Measurements from ENCODE around the gene MYO7B. TPM values are rescaled to one million over a fixed set of nuclear protein-coding genes. Genes with fewer than 3 reads are reported as not detected.

Gene MYO7B
- polyA plus RNA-seq, 1 donor from 2014 or later, result 1.1 TPM

- Mint-ChIP-seq H3K36me3 (peaks cover 5% of the 10 kb centered on the region), H3K27me3 (no peaks in the 10 kb centered on the region), H3K9me3 (no peaks in the 10 kb centered on the region), H3K4me3 (no peak overlapping the region), H3K27ac (no peak overlapping the region), H3K4me1 (peaks cover 6 to 16% (median 11%) of the 10 kb centered on the region in 3 donors)
These were observed 54.4 kb downstream of the MYO7B start for GRCh38 chr2:127589841-127590240.

- peaks cover 5% of the 10 kb centered on the region for H3K36me3 Mint-ChIP-seq
- peaks cover 0 to 3% (median 0%) of the 10 kb centered on the region in 3 donors for H3K9me3 Mint-ChIP-seq
- no peak overlapping the region for H3K27ac Mint-ChIP-seq
- no peak overlapping the region for H3K4me3 Mint-ChIP-seq
- peaks cover 9 to 24% (median 16%) of the 10 kb centered on the region in 3 donors for H3K4me1 Mint-ChIP-seq
- no peaks in the 10 kb centered on the region for H3K27me3 Mint-ChIP-seq
These were observed 55.1 kb downstream of the MYO7B start for GRCh38 chr2:127590386-127591190.

GRCh38 chr2:127591221-127591923 lies 55.9 kb downstream of the MYO7B start:
- Mint-ChIP-seq H3K27me3 (no peaks in the 10 kb centered on the region), H3K27ac (no peak overlapping the region), H3K4me1 (peaks cover 9 to 22% (median 15%) of the 10 kb centered on the region in 3 donors), H3K9me3 (peaks cover 0 to 6% (median 0%) of the 10 kb centered on the region in 3 donors), H3K4me3 (peak overlapping the region in 1 of 4 donors; percentile 23), H3K36me3 (no peaks in the 10 kb centered on the region)

- peaks cover 9 to 22% (median 15%) of the 10 kb centered on the region in 3 donors for H3K4me1 Mint-ChIP-seq
- H3K9me3 Mint-ChIP-seq, result peaks cover 0 to 6% (median 0%) of the 10 kb centered on the region in 3 donors
- no peaks in the 10 kb centered on the region for H3K27me3 Mint-ChIP-seq
- H3K36me3 Mint-ChIP-seq, result no peaks in the 10 kb centered on the region
- H3K4me3 Mint-ChIP-seq, result no peak overlapping the region
- H3K27ac Mint-ChIP-seq, result no peak overlapping the region
These were observed 57.3 kb downstream of the MYO7B start for GRCh38 chr2:127592761-127593227.

GRCh38 chr2:127593228-127594115 lies 58.0 kb downstream of the MYO7B start:
- H3K27ac Mint-ChIP-seq, result no peak overlapping the region
- no peaks in the 10 kb centered on the region for H3K36me3 Mint-ChIP-seq
- H3K9me3 Mint-ChIP-seq, result peaks cover 0 to 6% (median 0%) of the 10 kb centered on the region in 3 donors
- peaks cover 9 to 22% (median 16%) of the 10 kb centered on the region in 3 donors for H3K4me1 Mint-ChIP-seq
- no peaks in the 10 kb centered on the region for H3K27me3 Mint-ChIP-seq
- H3K4me3 Mint-ChIP-seq, result no peak overlapping the region

GRCh38 chr2:127594116-127594591 lies 58.7 kb downstream of the MYO7B start:
- Mint-ChIP-seq H3K36me3 (no peaks in the 10 kb centered on the region), H3K4me1 (peaks cover 9 to 22% (median 16%) of the 10 kb centered on the region in 3 donors), H3K9me3 (peaks cover 0 to 6% (median 0%) of the 10 kb centered on the region in 3 donors), H3K27ac (no peak overlapping the region), H3K4me3 (peak overlapping the region in 1 of 4 donors; percentile 38), H3K27me3 (no peaks in the 10 kb centered on the region)

DNA sequence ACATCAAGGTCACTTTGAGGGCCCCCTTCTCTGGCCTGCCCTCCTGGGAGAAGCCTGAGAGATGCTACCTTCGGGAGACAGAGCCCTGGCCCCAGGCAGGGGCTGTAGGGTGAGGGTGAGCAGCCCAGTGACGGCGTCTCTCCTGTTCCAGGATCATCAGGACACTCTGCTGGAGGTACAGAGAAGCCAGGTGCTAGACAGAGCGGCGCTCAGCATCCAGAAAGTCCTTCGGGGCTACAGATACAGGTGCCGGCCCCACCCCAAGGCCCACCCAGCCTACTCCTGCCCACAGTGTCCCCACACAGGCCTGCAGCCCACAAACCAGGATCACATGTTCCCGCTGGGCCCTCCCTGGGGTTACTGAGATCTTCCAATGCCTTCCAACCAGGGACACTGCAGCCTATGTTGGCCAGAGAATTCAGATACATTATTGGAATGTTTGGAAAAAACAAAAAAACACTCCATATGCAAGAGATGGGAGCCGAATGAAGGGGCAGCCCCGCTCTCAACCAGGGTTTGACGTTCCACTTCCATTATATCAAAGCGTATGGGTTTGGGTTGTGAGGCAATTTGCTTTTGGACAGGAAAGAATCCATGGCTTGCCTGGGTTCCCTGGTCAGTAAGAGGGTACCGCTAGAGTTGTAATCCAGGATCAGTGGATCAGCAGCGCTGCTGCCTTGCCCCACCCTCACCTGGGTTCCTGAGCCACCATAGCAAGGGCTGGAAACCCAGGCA lies 61.0 kb downstream of the MYO7B start:
- no peaks in the 10 kb centered on the region for H3K36me3 Mint-ChIP-seq
- peaks cover 2% of the 10 kb centered on the region for H3K27me3 Mint-ChIP-seq
- H3K27ac Mint-ChIP-seq, result no peak overlapping the region
- H3K4me1 Mint-ChIP-seq, result peaks cover 9 to 17% (median 16%) of the 10 kb centered on the region in 3 donors
- H3K4me3 Mint-ChIP-seq, result no peak overlapping the region
- peaks cover 0 to 6% (median 0%) of the 10 kb centered on the region in 3 donors for H3K9me3 Mint-ChIP-seq

DNA sequence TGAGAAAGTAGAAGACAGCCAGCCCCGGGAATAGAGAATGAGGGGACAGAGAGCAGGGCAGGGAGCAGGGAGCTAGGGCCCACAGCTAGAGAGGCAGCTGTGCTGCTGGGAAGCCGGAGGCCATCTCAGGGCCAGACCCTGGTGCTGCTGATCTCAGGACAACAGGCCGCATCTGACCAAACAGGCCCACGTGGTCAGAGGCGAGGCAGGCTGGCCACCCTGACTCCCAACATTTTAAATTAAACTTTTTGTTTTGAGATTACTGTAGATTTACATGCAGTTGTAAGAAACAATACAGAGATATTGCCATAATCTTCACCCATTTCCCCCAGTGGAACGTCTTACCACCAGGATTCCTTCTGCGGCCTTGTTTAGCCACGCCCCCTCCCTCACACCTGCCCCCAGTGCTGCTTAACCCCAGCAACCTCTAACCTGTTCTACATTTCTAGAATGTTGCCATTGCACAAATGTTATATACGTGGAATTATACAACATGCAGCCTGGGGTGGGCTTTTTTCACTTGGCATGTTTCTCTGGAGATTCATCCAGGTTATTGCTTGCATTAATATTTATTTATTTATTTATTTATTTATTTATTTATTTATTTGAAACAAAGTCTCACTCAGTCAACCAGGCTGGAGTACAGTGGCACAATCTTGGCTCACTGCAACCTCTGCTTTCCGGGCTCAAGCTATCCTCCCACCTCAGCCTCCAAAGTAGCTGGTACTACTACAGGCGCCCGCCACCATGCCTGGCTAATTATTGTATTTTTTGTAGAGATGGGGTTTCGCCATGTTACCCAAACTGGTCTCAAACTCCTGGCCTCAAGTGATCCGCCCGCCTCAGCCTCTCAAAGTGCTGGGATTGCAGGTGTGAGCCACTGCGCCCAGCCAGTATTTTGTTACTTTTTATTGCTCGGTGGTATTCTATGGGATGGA lies 61.8 kb downstream of the MYO7B start:
- Mint-ChIP-seq H3K27ac (no peak overlapping the region), H3K36me3 (no peaks in the 10 kb centered on the region), H3K4me3 (no peak overlapping the region), H3K9me3 (peaks cover 0 to 6% (median 0%) of the 10 kb centered on the region in 3 donors), H3K4me1 (peaks cover 9 to 17% (median 12%) of the 10 kb centered on the region in 3 donors), H3K27me3 (peaks cover 2% of the 10 kb centered on the region)

- H3K27ac Mint-ChIP-seq, result no peak overlapping the region
- peaks cover 2% of the 10 kb centered on the region for H3K27me3 Mint-ChIP-seq
- no peak overlapping the region for H3K4me3 Mint-ChIP-seq
- H3K4me1 Mint-ChIP-seq, result peaks cover 9 to 17% (median 12%) of the 10 kb centered on the region in 3 donors
- peaks cover 0 to 7% (median under 1%) of the 10 kb centered on the region in 3 donors for H3K9me3 Mint-ChIP-seq
- H3K36me3 Mint-ChIP-seq, result peaks cover under 1% of the 10 kb centered on the region
These were observed 62.5 kb downstream of the MYO7B start for GRCh38 chr2:127597984-127598380.

- H3K27ac Mint-ChIP-seq, result no peak overlapping the region
- H3K9me3 Mint-ChIP-seq, result peaks cover 1 to 12% (median 5%) of the 10 kb centered on the region in 3 donors
- H3K4me3 Mint-ChIP-seq, result no peak overlapping the region
- peaks cover 2% of the 10 kb centered on the region for H3K27me3 Mint-ChIP-seq
- peaks cover 5% of the 10 kb centered on the region for H3K36me3 Mint-ChIP-seq
- peaks cover 9 to 17% (median 12%) of the 10 kb centered on the region in 3 donors for H3K4me1 Mint-ChIP-seq
These were observed 63.2 kb downstream of the MYO7B start for GRCh38 chr2:127598711-127599110.

DNA sequence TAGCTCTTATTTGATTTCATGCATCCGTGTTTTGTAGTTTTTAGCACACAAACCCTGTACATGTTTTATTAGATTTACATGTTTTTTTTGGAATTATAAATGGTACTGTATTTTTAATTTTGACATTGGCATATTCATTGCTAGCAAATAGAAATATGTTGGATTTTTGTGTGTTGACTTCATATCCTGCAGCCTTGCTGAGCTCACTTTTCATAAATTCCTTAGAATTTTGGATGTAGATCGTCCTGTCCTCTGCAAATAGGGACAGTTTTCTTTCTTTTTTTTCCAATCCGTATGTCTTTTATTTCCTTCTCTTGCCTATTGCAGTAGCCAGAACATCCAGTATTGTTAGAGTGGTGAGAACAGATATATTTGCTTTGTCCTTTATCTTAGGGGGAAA lies 63.7 kb downstream of the MYO7B start:
- H3K9me3 Mint-ChIP-seq, result peaks cover 1 to 12% (median 5%) of the 10 kb centered on the region in 3 donors
- H3K36me3 Mint-ChIP-seq, result peaks cover 5% of the 10 kb centered on the region
- peaks cover 2% of the 10 kb centered on the region for H3K27me3 Mint-ChIP-seq
- no peak overlapping the region for H3K27ac Mint-ChIP-seq
- H3K4me1 Mint-ChIP-seq, result peaks cover 9 to 17% (median 12%) of the 10 kb centered on the region in 3 donors
- no peak overlapping the region for H3K4me3 Mint-ChIP-seq

DNA sequence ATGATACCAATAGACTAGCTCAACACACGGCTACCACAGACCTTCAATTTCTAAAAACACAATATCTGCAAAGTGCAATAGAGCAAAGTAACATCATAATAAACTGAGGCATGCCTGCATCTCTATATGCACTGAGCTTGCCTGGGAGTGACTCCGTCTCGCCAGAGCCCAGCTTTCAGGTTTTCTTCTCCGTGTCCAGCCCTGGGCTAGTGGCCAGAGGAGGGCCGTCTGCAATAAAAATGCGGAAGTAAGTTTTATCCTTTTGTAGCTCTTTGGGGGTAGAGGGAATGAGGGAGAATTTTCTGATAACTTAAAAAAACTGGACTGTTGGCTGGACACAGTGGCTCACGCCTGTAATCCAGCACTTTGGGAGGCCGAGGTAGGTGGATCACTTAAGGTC lies 69.5 kb downstream of the MYO7B start:
- Mint-ChIP-seq H3K9me3 (peaks cover 1 to 6% (median 5%) of the 10 kb centered on the region in 3 donors), H3K4me1 (peaks cover 0 to 16% (median 8%) of the 10 kb centered on the region in 3 donors), H3K27me3 (peaks cover 10% of the 10 kb centered on the region), H3K36me3 (peaks cover 5% of the 10 kb centered on the region), H3K27ac (peak overlapping the region in 1 of 3 donors; percentile 63), H3K4me3 (peak overlapping the region in 1 of 4 donors; percentile 9)
